Measurements from ENCODE around the gene PPP2R3A.

- TF ChIP-seq CTCF (conservative IDR thresholded peaks at IDR 0.05; ENCODE audit: low read length), result no peak
- TF ChIP-seq EZH2phosphoT487 (IDR thresholded peaks at IDR 0.05; ENCODE audit: borderline replicate concordance), result no peak
Measured at GRCh38 chr3:136008221-136008620, 42.7 kb downstream of the PPP2R3A start.

All from Loucy (cell line).